Retinal pigment epithelial cell (primary cell): ENCODE results near the gene DIP2B.

ENCODE experiments used
- DNase-seq: peaks from one replicate; pipeline ENCODE4 v3.0.0-alpha.2; 2010; ENCODE audit warnings: low read depth
- H3K4me3 ChIP-seq: 2 replicates; pipeline ENCODE4 v1.5.1; 2011; ENCODE audit warnings: mild to moderate bottlenecking, low read length, control low read depth, moderate library complexity
- TF ChIP-seq, protein P1 (sequence below): conservative IDR thresholded peaks from 2 replicates; pipeline ENCODE4 v1.5.1; 2011; ENCODE audit warnings: low read depth, low read length, control low read depth, inconsistent platforms

The DIP2B gene

GRCh38 chr12:50529345-50529744 is 24.6 kb downstream of the DIP2B start:
- TF ChIP-seq, protein P1, sequence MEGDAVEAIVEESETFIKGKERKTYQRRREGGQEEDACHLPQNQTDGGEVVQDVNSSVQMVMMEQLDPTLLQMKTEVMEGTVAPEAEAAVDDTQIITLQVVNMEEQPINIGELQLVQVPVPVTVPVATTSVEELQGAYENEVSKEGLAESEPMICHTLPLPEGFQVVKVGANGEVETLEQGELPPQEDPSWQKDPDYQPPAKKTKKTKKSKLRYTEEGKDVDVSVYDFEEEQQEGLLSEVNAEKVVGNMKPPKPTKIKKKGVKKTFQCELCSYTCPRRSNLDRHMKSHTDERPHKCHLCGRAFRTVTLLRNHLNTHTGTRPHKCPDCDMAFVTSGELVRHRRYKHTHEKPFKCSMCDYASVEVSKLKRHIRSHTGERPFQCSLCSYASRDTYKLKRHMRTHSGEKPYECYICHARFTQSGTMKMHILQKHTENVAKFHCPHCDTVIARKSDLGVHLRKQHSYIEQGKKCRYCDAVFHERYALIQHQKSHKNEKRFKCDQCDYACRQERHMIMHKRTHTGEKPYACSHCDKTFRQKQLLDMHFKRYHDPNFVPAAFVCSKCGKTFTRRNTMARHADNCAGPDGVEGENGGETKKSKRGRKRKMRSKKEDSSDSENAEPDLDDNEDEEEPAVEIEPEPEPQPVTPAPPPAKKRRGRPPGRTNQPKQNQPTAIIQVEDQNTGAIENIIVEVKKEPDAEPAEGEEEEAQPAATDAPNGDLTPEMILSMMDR = no peak
- no peak overlapping the region for H3K4me3 ChIP-seq
- DNase-seq = no peak

DNA sequence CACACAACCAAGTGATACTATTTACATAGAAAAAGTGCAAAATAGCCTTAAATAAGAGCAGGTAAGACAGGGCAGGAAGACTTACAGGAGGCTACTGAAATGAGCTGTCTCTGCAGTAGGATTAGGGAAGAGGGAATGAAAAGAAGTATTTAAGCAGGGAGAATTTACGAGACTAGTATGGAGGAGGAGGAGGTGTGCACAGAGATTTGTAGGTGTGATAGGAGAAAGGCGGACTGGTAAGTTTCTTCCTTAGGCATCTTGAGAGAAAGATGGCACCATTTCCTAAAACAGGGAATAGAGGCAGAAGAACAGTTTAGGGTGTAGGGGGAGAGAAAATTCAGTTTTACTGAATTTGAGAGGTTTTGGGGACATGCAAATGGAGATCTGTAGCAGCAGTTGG is 25.7 kb downstream of the DIP2B start:
- TF ChIP-seq, protein P1 = no peak
- no peak overlapping the region for H3K4me3 ChIP-seq

GRCh38 chr12:50533203-50533584 is 28.4 kb downstream of the DIP2B start:
- TF ChIP-seq, protein P1 = no peak
- no peak for DNase-seq
- H3K4me3 ChIP-seq = no peak overlapping the region

More for the DNA sequence above, 25.7 kb downstream of the DIP2B start:
- DNase-seq = no peak

- TF ChIP-seq, protein P1 = no peak
- DNase-seq = no peak
- H3K4me3 ChIP-seq = no peak overlapping the region
Measured at GRCh38 chr12:50533971-50534370, 29.2 kb downstream of the DIP2B start.

- TF ChIP-seq, protein P1 = no peak
- no peak for DNase-seq
- no peak overlapping the region for H3K4me3 ChIP-seq
Measured at GRCh38 chr12:50536831-50537537, 32.2 kb downstream of the DIP2B start.

DNA sequence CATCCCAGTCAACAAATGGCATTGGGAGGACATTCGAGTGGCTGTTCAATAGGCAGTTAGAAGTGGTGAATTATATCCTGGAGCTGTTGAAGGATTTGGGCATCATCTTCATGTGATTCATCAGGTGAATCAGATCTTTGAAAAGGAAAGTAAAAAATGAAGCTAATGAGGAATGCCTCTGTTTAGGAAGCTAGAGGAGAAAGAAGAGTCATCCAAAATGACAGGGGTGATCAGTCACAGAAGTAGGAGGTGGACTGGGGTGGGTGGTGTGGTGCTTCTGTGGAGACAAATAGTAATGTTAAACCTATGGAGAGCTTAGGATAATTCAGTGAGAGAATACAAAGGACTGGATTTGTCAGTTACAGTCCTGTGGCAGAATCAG is 32.7 kb downstream of the DIP2B start:
- H3K4me3 ChIP-seq = no peak overlapping the region
- TF ChIP-seq, protein P1 = no peak
- no peak for DNase-seq

- DNase-seq = no peak
- TF ChIP-seq, protein P1 = no peak
- no peak overlapping the region for H3K4me3 ChIP-seq
Measured at GRCh38 chr12:50538182-50538581, 33.4 kb downstream of the DIP2B start.
